Endothelial cell of umbilical vein (primary cell): ENCODE data around the gene FOXO1. TPM values are rescaled to one million over a fixed set of nuclear protein-coding genes. Genes with fewer than 3 reads are reported as not detected.

Experiments
- BruUV-seq: library from RNA; stranded (reverse); fragments of 400-500 nt; replicated peaks from 2 replicates; lab custom pipeline; 2021; lab: Mats Ljungman, UMichigan
- CTCF ChIA-PET: fragments of 300-600, 350-600 bp; sonication (Branson Sonifier 250); formaldehyde crosslinking; loops from one replicate; lab custom pipeline; 2021; ENCODE audit warnings: antibody characterized with exemption, inconsistent platforms; lab: Charles Lee
- POLR2A ChIA-PET: fragments of 300-600, 350-600 bp; sonication (Branson Sonifier 250); formaldehyde crosslinking; loops from one replicate; lab custom pipeline; 2021; ENCODE audit warnings: antibody characterized with exemption, inconsistent platforms; lab: Charles Lee
- DNase-seq: peaks from one replicate; pipeline ENCODE4 v3.0.0-alpha.2; 2011; ENCODE audit warnings: low read depth, low spot score
- FAIRE-seq: peaks from 2 replicates; lab custom pipeline; 2011; peaks lifted over from hg19 to GRCh38; lab: Jason Lieb, UNC
- H2AFZ ChIP-seq: 2 replicates; pipeline ENCODE4 v1.6.0; 2012; ENCODE audit warnings: low read depth, low read length, control low read depth, inconsistent platforms
- H3K27ac ChIP-seq: 2 replicates; pipeline ENCODE4 v1.5.1; 2011; ENCODE audit warnings: low read depth, mild to moderate bottlenecking, control low read depth, low read length, moderate library complexity; ENCODE audit not compliant: insufficient read depth
- H3K27me3 ChIP-seq, 2 experiments: 2 replicates each; pipeline versions ENCODE4 v1.6.0 to v1.6.1; 2011; ENCODE audit warnings: low read length in 2 of 2, mixed read lengths in 1 of 2; ENCODE audit not compliant: control insufficient read depth in 2 of 2, insufficient read depth in 2 of 2
- H3K36me3 ChIP-seq, 2 experiments: 2 replicates in 1 of 2; 3 replicates in 1 of 2; pipeline ENCODE4 v1.5.1; 2011; ENCODE audit warnings: low read length in 2 of 2, mild to moderate bottlenecking in 1 of 2, moderate library complexity in 1 of 2; ENCODE audit not compliant: control insufficient read depth in 2 of 2, insufficient read depth in 2 of 2; ENCODE audit errors: extremely low read depth in 1 of 2
- H3K4me1 ChIP-seq: 3 replicates; pipeline ENCODE4 v1.5.1; 2011; ENCODE audit warnings: mild to moderate bottlenecking, low read length; ENCODE audit not compliant: control insufficient read depth, insufficient read depth; ENCODE audit errors: extremely low read depth
- H3K4me2 ChIP-seq: 2 replicates; pipeline ENCODE4 v1.6.1; 2011; ENCODE audit warnings: low read length, control low read depth, mixed read lengths; ENCODE audit not compliant: insufficient read depth
- H3K4me3 ChIP-seq, 3 experiments: fragments of 200-600 bp in 1 of 3; sonication (generic), shearing (Covaris generic) in 1 of 3; replicated peaks in 1 of 3; 2 replicates each; pipeline ENCODE4 v1.5.1; 2011 to 2016; ENCODE audit warnings: control low read depth in 3 of 3, low read length in 3 of 3, mild to moderate bottlenecking in 2 of 3, inconsistent platforms in 1 of 3, low read depth in 1 of 3, moderate library complexity in 1 of 3; ENCODE audit not compliant: insufficient read depth in 1 of 3
- H3K79me2 ChIP-seq: 2 replicates; pipeline ENCODE4 v1.6.0; 2012; ENCODE audit warnings: low read length, inconsistent platforms; ENCODE audit not compliant: control insufficient read depth, insufficient read depth
- H3K9ac ChIP-seq: replicated peaks from 2 replicates; pipeline ENCODE3; 2011; ENCODE audit warnings: low read length, control low read depth; ENCODE audit not compliant: insufficient read depth; ENCODE audit errors: extremely low read depth
- H3K9me1 ChIP-seq: replicated peaks from 3 replicates; pipeline ENCODE4 v1.6.0; 2011; ENCODE audit warnings: mild to moderate bottlenecking, low read length; ENCODE audit not compliant: control insufficient read depth, insufficient read depth; ENCODE audit errors: extremely low read depth
- H3K9me3 ChIP-seq: replicated peaks from 2 replicates; pipeline ENCODE4 v1.5.1; 2012; ENCODE audit warnings: low read length, inconsistent platforms; ENCODE audit not compliant: control insufficient read depth, insufficient read depth
- H4K20me1 ChIP-seq: replicated peaks from 2 replicates; pipeline ENCODE3; 2011; ENCODE audit warnings: mild to moderate bottlenecking, low read length; ENCODE audit not compliant: control insufficient read depth, insufficient read depth; ENCODE audit errors: extremely low read depth
- EZH2 ChIP-seq: IDR thresholded peaks from 2 replicates; pipeline ENCODE4 v1.6.1; 2012; ENCODE audit warnings: borderline replicate concordance, low read depth, mild to moderate bottlenecking, moderate library complexity, low read length, inconsistent platforms; ENCODE audit not compliant: severe bottlenecking
- FOS ChIP-seq: IDR thresholded peaks from 2 replicates; pipeline ENCODE4 v1.6.1; 2011; ENCODE audit warnings: mild to moderate bottlenecking, low read length, moderate library complexity, borderline replicate concordance; ENCODE audit not compliant: insufficient read depth
- JUN ChIP-seq: IDR thresholded peaks from 2 replicates; pipeline ENCODE4 v1.6.1; 2011; ENCODE audit warnings: borderline replicate concordance, low read depth; ENCODE audit not compliant: insufficient read length, insufficient read depth
- MYC ChIP-seq: IDR thresholded peaks from one replicate; pipeline ENCODE4 v1.6.1; 2011; ENCODE audit warnings: mild to moderate bottlenecking, low read depth, low read length
- POLR2A ChIP-seq: IDR thresholded peaks from 2 replicates; pipeline ENCODE4 v1.6.1; 2012; ENCODE audit warnings: low read depth, mild to moderate bottlenecking, control low read depth, low read length
- POLR2AphosphoS5 ChIP-seq: IDR thresholded peaks from 2 replicates; pipeline ENCODE4 v1.6.1; 2012; ENCODE audit warnings: low read depth, mild to moderate bottlenecking, control low read depth, low read length, moderate library complexity; ENCODE audit not compliant: insufficient read depth
- dilution Hi-C: fragments of 300-500 bp; cut with MboI; formaldehyde crosslinking; loops from one replicate; pipeline ENCODE4 v1.15.0; 2019; ENCODE audit warnings: low sequenced_read_pairs; ENCODE audit not compliant: extremely low pct_ligation_motif_present
- intact Hi-C: fragments of 100-400 bp; cut with micrococcal nuclease; formaldehyde crosslinking; loops from one replicate; pipeline ENCODE4 v1.10.0; 2022
- polyA plus RNA-seq, 4 experiments: library from polyadenylated mRNA; depleted of rRNA in 3 of 4; stranded (reverse) in 3 of 4; unstranded in 1 of 4; fragments of >200 nt; gene quantifications; 2 replicates each; pipeline versions ENCODE4 v1.2.1 to v1.2.3, GENCODE V29; 2011 to 2012; ENCODE audit warnings: missing spikeins in 1 of 4
- total RNA-seq: library from RNA; stranded (reverse); gene quantifications from 2 replicates; pipeline ENCODE4 v1.2.3, GENCODE V29; 2021

FOXO1 gene
- total and polyA plus RNA-seq, 2 donors (not counting 3 experiments of a cell fraction or from before 2014, with no cell fraction given): 44.7 to 48.5 TPM

DNA sequence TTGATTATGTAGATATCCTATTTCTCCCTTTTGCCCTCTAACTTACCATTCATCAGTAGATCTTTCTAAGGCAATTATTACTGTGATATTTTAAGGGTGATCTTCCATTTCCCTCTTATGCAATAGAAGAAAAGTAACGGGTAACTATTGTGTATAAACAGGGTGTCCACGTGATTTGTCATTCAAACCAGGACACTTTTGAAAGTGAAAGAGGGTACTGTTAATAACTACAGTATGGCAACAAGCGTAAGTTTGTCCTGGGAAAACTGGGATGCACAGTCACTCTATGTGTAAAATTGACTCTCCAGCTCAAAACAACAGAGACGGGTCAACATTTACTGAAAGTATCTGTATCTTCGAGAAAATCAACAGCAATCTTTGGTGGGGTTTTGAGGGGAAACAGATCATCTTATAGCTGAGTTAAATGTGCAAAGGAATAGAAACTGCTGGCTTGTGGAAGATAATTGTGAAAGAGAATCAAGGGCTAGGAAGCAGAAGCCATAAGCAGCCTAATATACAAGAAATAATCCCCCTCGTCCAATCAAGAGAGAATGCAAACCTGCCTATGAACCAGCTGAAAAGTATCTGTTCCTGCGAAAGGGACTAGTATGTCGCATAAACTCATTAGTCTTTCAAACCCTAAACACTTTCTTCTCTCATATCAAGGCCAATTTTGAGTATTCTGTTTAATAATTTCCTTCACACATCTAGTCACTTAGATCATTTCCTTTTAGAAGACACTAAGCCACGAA, 126.7 kb downstream of the FOXO1 start:
- Histone ChIP-seq H3K79me2 (no peaks in the 10 kb centered on the region), H3K9me1 (no peaks in the 10 kb centered on the region), H3K9ac (peak overlapping the region; percentile 50), H4K20me1 (no peaks in the 10 kb centered on the region), H2AFZ (no peak overlapping the region), H3K4me1 (peaks cover 18% of the 10 kb centered on the region), H3K9me3 (no peaks in the 10 kb centered on the region), H3K27me3 (no peaks in the 10 kb centered on the region), H3K36me3 (no peaks in the 10 kb centered on the region), H3K27ac (peak overlapping the region; percentile 80), H3K4me3 (no peak overlapping the region), H3K4me2 (peak overlapping the region; percentile 76)
- BruUV-seq: TSS peak; percentile 61
- dilution Hi-C loops (no loop called here), intact Hi-C loops (loop anchor here (1.0 to 5.0 kb wide), 11 partner anchors 19 to 752 kb away; no protein-coding TSS in a partner anchor)
- POLR2A ChIA-PET: interaction anchor here (0.8 to 0.9 kb wide), 2 partner anchors 94 to 129 kb away, joined by 3 to 4 read pairs; no protein-coding TSS in a partner anchor
- CTCF ChIA-PET: interaction anchor here (0.7 to 1.5 kb wide), 8 partner anchors 11 to 757 kb away, joined by 3 to 9 read pairs (median 3); no protein-coding TSS in a partner anchor
- DNase-seq: no peak
- FAIRE-seq: no peak
- TF ChIP-seq JUN: no peak
- no peak for TF ChIP-seq EZH2
- no peak for TF ChIP-seq FOS
- TF ChIP-seq POLR2A: no peak
- TF ChIP-seq POLR2AphosphoS5: no peak
- no peak for TF ChIP-seq MYC
